Neuronal stem cell (in vitro differentiated cells): Measurements from ENCODE around the gene FBL.
A peak's percentile ranks its signal among the peaks of the same experiment; 100 is the strongest.

Experiments used
- DNase-seq: peaks from one replicate; pipeline ENCODE4 v3.0.0-alpha.2; 2013; ENCODE audit warnings: low spot score
- H2AFZ ChIP-seq: one replicate; pipeline ENCODE4 v1.6.1; 2013; ENCODE audit warnings: mild to moderate bottlenecking, low read length, inconsistent platforms
- H2AK5ac ChIP-seq: 2 replicates; pipeline ENCODE4 v1.6.1; 2013; ENCODE audit warnings: low read depth, mild to moderate bottlenecking, inconsistent platforms, low read length, moderate library complexity, mixed read lengths
- H2BK120ac ChIP-seq: 2 replicates; pipeline ENCODE4 v1.6.1; 2013; ENCODE audit warnings: low read depth, mild to moderate bottlenecking, inconsistent platforms, low read length, moderate library complexity, mixed read lengths
- H2BK12ac ChIP-seq: one replicate; pipeline ENCODE4 v1.6.1; 2013; ENCODE audit warnings: low read length, inconsistent platforms
- H2BK15ac ChIP-seq: 2 replicates; pipeline ENCODE4 v1.6.1; 2013; ENCODE audit warnings: mild to moderate bottlenecking, low read length, inconsistent platforms, mixed read lengths
- H2BK5ac ChIP-seq: one replicate; pipeline ENCODE4 v1.6.1; 2013; ENCODE audit warnings: inconsistent platforms, mild to moderate bottlenecking, low read length, moderate library complexity
- H3K14ac ChIP-seq: one replicate; pipeline ENCODE4 v1.6.1; 2013; ENCODE audit warnings: low read length, inconsistent platforms
- H3K18ac ChIP-seq: 2 replicates; pipeline ENCODE4 v1.6.1; 2013; ENCODE audit warnings: low read length, inconsistent platforms
- H3K23ac ChIP-seq: 2 replicates; pipeline ENCODE4 v1.6.1; 2013; ENCODE audit warnings: low read depth, mild to moderate bottlenecking, mixed read lengths, low read length, inconsistent platforms; ENCODE audit not compliant: poor library complexity
- H3K27ac ChIP-seq: replicated peaks from 3 replicates; pipeline ENCODE4 v1.5.1; 2013; ENCODE audit warnings: low read length, inconsistent platforms
- H3K27me3 ChIP-seq, 3 experiments: 2 replicates each; pipeline ENCODE4 v1.6.1; 2013; ENCODE audit warnings: low read length in 3 of 3, mild to moderate bottlenecking in 2 of 3, inconsistent platforms in 1 of 3, low read depth in 1 of 3, mixed read lengths in 1 of 3, moderate library complexity in 1 of 3; ENCODE audit not compliant: control insufficient read depth in 3 of 3, insufficient read depth in 3 of 3
- H3K36me3 ChIP-seq, 2 donors: replicated peaks in 1 of 2; 2 replicates each; pipeline ENCODE4 v1.6.1; 2013; ENCODE audit warnings: low read length in 2 of 2; ENCODE audit not compliant: control insufficient read depth in 2 of 2, insufficient read depth in 2 of 2
- H3K4ac ChIP-seq: 2 replicates; pipeline ENCODE4 v1.6.1; 2013; ENCODE audit warnings: inconsistent platforms, mild to moderate bottlenecking, low read length, moderate library complexity
- H3K4me1 ChIP-seq, 2 donors: 1 replicate in 1 of 2; 2 replicates in 1 of 2; pipeline ENCODE4 v1.6.1; 2013; ENCODE audit warnings: low read length in 2 of 2, low read depth in 1 of 2; ENCODE audit not compliant: control insufficient read depth in 2 of 2, insufficient read depth in 1 of 2
- H3K4me2 ChIP-seq: one replicate; pipeline ENCODE4 v1.6.1; 2013; ENCODE audit warnings: mild to moderate bottlenecking, low read length, inconsistent platforms; ENCODE audit not compliant: insufficient read depth, poor library complexity, severe bottlenecking
- H3K4me3 ChIP-seq, 2 donors: 2 replicates each; pipeline ENCODE4 v1.5.1; 2013; ENCODE audit warnings: low read length in 2 of 2, mild to moderate bottlenecking in 2 of 2, inconsistent platforms in 1 of 2, moderate library complexity in 1 of 2
- H3K79me1 ChIP-seq: one replicate; pipeline ENCODE4 v1.6.1; 2013; ENCODE audit warnings: low read depth, mild to moderate bottlenecking, inconsistent platforms, low read length, moderate library complexity
- H3K9ac ChIP-seq: one replicate; pipeline ENCODE4 v1.6.1; 2013; ENCODE audit warnings: mild to moderate bottlenecking, low read depth, low read length, inconsistent platforms; ENCODE audit not compliant: poor library complexity
- H3K9me3 ChIP-seq, 2 donors: replicated peaks in 1 of 2; 2 replicates each; pipeline versions ENCODE3 to v1.6.1; 2013; ENCODE audit warnings: low read length in 2 of 2, mild to moderate bottlenecking in 2 of 2, inconsistent platforms in 1 of 2, low read depth in 1 of 2, mixed read lengths in 1 of 2, moderate library complexity in 1 of 2; ENCODE audit not compliant: control insufficient read depth in 2 of 2, insufficient read depth in 1 of 2
- H4K8ac ChIP-seq: one replicate; pipeline ENCODE4 v1.6.1; 2013; ENCODE audit warnings: low read depth, mild to moderate bottlenecking, inconsistent platforms, low read length, moderate library complexity
- H4K91ac ChIP-seq: one replicate; pipeline ENCODE4 v1.6.1; 2013; ENCODE audit warnings: low read length, low read depth, mild to moderate bottlenecking, inconsistent platforms; ENCODE audit not compliant: poor library complexity
- WGBS, 2 donors: extraction: QIAGEN DNeasy Blood & Tissue Kit; methylation state at CpG; one replicate each; pipeline ENCODE4 v1.1.7; 2013; ENCODE audit warnings: missing lambda C conversion rate in 2 of 2, mixed read lengths in 1 of 2; ENCODE audit not compliant: insufficient read length in 2 of 2, insufficient replicate concordance in 1 of 2; ENCODE audit errors: extremely low coverage in 2 of 2; 5-methylcytosine and 5-hydroxymethylcytosine counted together

FBL gene

GRCh38 chr19:39805104-39805503 lies 41.1 kb downstream of the FBL start:
- Histone ChIP-seq H3K14ac (no peak overlapping the region), H3K36me3 (no peaks in the 10 kb centered on the region), H2BK12ac (no peak overlapping the region), H3K9ac (no peak overlapping the region), H3K23ac (no peak overlapping the region), H4K8ac (no peak overlapping the region), H4K91ac (no peak overlapping the region), H2AK5ac (no peak overlapping the region), H3K27ac (no peak overlapping the region), H3K4me1 (peaks cover 0 to 4% of the 10 kb centered on the region in 2 donors), H3K4me2 (no peak overlapping the region), H3K27me3 (peaks cover 0 to 18% (median 0%) of the 10 kb centered on the region in 3 experiments), H2BK15ac (no peak overlapping the region), H3K4ac (no peak overlapping the region), H2BK120ac (no peak overlapping the region), H3K9me3 (no peaks in the 10 kb centered on the region), H2AFZ (no peak overlapping the region), H3K79me1 (no peaks in the 10 kb centered on the region), H2BK5ac (no peak overlapping the region), H3K4me3 (no peak overlapping the region), H3K18ac (no peak overlapping the region)
- WGBS, 2 donors, result no CpG with 5 or more reads among the region's 5 CpGs
- DNase-seq, result no peak

GRCh38 chr19:39802958-39803357 lies 43.2 kb downstream of the FBL start:
- Histone ChIP-seq H3K9ac (no peak overlapping the region), H3K9me3 (no peaks in the 10 kb centered on the region), H3K4me1 (peaks cover 0 to 4% of the 10 kb centered on the region in 2 donors), H2BK12ac (no peak overlapping the region), H3K27me3 (peaks cover 0 to 26% (median 0%) of the 10 kb centered on the region in 3 experiments), H3K36me3 (no peaks in the 10 kb centered on the region), H2BK15ac (no peak overlapping the region), H3K18ac (no peak overlapping the region), H3K4me2 (no peak overlapping the region), H3K4ac (no peak overlapping the region), H2AFZ (peak overlapping the region; percentile 63), H2BK120ac (no peak overlapping the region), H4K8ac (no peak overlapping the region), H4K91ac (no peak overlapping the region), H2BK5ac (no peak overlapping the region), H3K27ac (no peak overlapping the region), H3K4me3 (no peak overlapping the region), H2AK5ac (no peak overlapping the region), H3K14ac (no peak overlapping the region), H3K79me1 (no peaks in the 10 kb centered on the region), H3K23ac (no peak overlapping the region)
- no CpG with 5 or more reads among the region's 4 CpGs for WGBS, 2 donors
- no peak for DNase-seq

- Histone ChIP-seq H3K14ac (no peak overlapping the region), H3K4me1 (no peaks in the 10 kb centered on the region)
- whole genome bisulfite sequencing, 2 donors, result no CpG with 5 or more reads among the region's 2 CpGs
These were observed 49.1 kb downstream of the FBL start for GRCh38 chr19:39797083-39797482.

GRCh38 chr19:39796000-39796498 lies 50.1 kb downstream of the FBL start:
- H3K4ac ChIP-seq, result no peak overlapping the region
- H3K4me2 ChIP-seq, result no peak overlapping the region
- no peak overlapping the region for H4K91ac ChIP-seq
- H3K79me1 ChIP-seq, result no peaks in the 10 kb centered on the region
- H3K9me3 ChIP-seq, result no peaks in the 10 kb centered on the region
- H3K36me3 ChIP-seq, result no peaks in the 10 kb centered on the region
- H4K8ac ChIP-seq, result no peak overlapping the region
- no peak overlapping the region for H3K14ac ChIP-seq
- no peak overlapping the region for H2AFZ ChIP-seq
- H3K9ac ChIP-seq, result no peak overlapping the region
- no peak overlapping the region for H2BK12ac ChIP-seq
- H3K23ac ChIP-seq, result no peak overlapping the region
- H3K27me3 ChIP-seq, result peaks cover 0 to 30% (median 0%) of the 10 kb centered on the region in 3 experiments
- no peak overlapping the region for H2AK5ac ChIP-seq
- H3K4me1 ChIP-seq, result no peaks in the 10 kb centered on the region
- H2BK120ac ChIP-seq, result no peak overlapping the region
- H3K27ac ChIP-seq, result no peak overlapping the region
- no peak overlapping the region for H2BK15ac ChIP-seq
- no peak overlapping the region for H3K4me3 ChIP-seq
- no peak for DNase-seq
- WGBS, 2 donors, result no CpG with 5 or more reads among the region's 2 CpGs
- H2BK5ac ChIP-seq, result no peak overlapping the region
- no peak overlapping the region for H3K18ac ChIP-seq

More at GRCh38 chr19:39797083-39797482, 49.1 kb downstream of the FBL start:
- no peak overlapping the region for H2AK5ac ChIP-seq
- no peak overlapping the region for H3K4me2 ChIP-seq
- H3K27me3 ChIP-seq, result peaks cover 0 to 31% (median 0%) of the 10 kb centered on the region in 3 experiments
- no peaks in the 10 kb centered on the region for H3K36me3 ChIP-seq
- no peak overlapping the region for H3K9ac ChIP-seq
- no peak overlapping the region for H2BK5ac ChIP-seq
- no peak overlapping the region for H2AFZ ChIP-seq
- H3K23ac ChIP-seq, result no peak overlapping the region
- H2BK120ac ChIP-seq, result no peak overlapping the region
- H4K8ac ChIP-seq, result no peak overlapping the region
- no peak overlapping the region for H2BK12ac ChIP-seq
- no peak overlapping the region for H3K27ac ChIP-seq
- H3K18ac ChIP-seq, result no peak overlapping the region
- no peak overlapping the region for H3K4ac ChIP-seq
- no peak overlapping the region for H2BK15ac ChIP-seq
- no peak overlapping the region for H4K91ac ChIP-seq
- DNase-seq, result no peak
- no peaks in the 10 kb centered on the region for H3K9me3 ChIP-seq
- H3K4me3 ChIP-seq, result no peak overlapping the region
- H3K79me1 ChIP-seq, result no peaks in the 10 kb centered on the region
